GM06990 (cell line): Measurements from ENCODE around the gene MICAL2.

Source experiments
- DNase-seq: peaks from one replicate; pipeline ENCODE4 v3.0.0-alpha.2; 2011; ENCODE audit not compliant: insufficient read length; ENCODE audit errors: extremely low read depth
- H3K27me3 ChIP-seq: replicated peaks from 2 replicates; pipeline ENCODE4 v1.6.0; 2011; ENCODE audit warnings: low read length; ENCODE audit not compliant: control insufficient read depth, insufficient read depth
- H3K36me3 ChIP-seq: 2 replicates; pipeline ENCODE4 v1.5.1; 2011; ENCODE audit warnings: low read length; ENCODE audit not compliant: control insufficient read depth, insufficient read depth
- H3K4me3 ChIP-seq: replicated peaks from 2 replicates; pipeline ENCODE4 v1.5.1; 2011; ENCODE audit warnings: low read depth, mild to moderate bottlenecking, control low read depth, low read length
- CTCF ChIP-seq: IDR thresholded peaks from 2 replicates; pipeline ENCODE4 v1.5.1; 2011; ENCODE audit warnings: low read length, control low read depth, mild to moderate bottlenecking, inconsistent platforms; ENCODE audit not compliant: insufficient read depth, poor library complexity, severe bottlenecking

Gene MICAL2

GRCh38 chr11:12155696-12156095, 45.3 kb downstream of the MICAL2 start:
- no peak overlapping the region for H3K4me3 ChIP-seq
- no peak for TF ChIP-seq CTCF
- no peak for DNase-seq
- no peaks in the 10 kb centered on the region for H3K27me3 ChIP-seq
- H3K36me3 ChIP-seq: no peaks in the 10 kb centered on the region

DNA sequence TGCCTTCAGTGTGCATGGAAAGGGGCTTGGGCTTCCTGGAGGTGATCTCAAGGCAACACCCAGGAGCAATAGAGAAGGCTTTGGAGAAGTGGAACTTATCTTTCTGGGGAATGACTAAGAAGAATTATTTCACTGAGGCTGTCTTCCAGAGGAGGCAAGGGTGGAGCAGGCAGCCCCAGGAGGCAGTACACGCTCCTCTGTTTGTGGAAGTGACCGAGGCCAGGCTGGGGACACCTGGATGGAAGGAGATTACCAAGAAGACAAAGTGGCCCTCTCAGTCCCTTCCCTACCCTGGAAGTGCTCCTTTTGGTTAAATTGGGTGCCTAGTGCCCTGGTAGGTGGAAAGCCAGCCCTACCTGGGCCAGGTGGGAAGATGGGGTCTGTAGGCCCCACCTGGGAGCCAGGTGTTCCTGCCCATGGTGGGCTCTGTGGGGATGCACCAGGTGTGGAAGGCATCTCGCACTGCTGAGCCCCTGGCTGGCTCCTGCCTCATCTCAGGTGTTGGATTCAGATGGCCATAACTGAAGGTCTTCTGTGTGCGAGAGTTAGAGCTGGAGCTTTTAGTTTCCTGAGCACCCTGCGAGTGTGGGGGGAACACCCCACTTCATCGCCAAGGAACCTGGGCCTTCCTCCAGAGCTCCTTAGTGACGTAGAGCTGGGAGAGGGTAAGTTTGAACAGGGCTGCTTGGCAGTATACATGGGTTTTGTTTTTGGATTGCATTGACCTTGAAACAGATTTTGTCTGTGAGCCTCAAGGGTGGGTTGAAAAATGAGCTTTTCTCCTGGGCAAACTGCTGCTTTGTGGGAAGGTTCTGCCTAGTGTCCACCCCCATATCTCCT, 46.1 kb downstream of the MICAL2 start:
- Histone ChIP-seq H3K36me3 (no peaks in the 10 kb centered on the region), H3K27me3 (no peaks in the 10 kb centered on the region), H3K4me3 (no peak overlapping the region)
- DNase-seq: no peak
- TF ChIP-seq CTCF: no peak

DNA sequence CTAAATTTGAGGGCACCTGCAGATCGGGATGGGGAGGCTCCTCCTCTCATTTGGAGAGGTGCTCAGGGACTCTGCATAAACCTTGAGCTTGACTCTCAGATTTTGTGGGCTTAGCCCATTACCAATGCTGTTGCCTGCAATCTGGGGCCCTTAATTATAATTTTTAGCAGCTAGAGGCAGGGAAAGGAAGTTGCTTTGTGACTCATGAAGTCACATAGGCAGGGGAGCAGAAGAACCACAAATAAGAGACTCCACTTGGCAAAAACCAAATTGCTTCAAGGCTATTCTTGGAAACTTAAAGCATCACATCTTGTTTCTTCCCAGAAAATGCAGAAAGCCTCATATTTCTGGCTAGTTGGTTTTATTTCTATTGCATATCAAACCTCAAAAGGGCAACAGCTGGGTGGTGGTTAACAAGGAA, 46.9 kb downstream of the MICAL2 start:
- no peak for DNase-seq
- no peaks in the 10 kb centered on the region for H3K27me3 ChIP-seq
- TF ChIP-seq CTCF: no peak

DNA sequence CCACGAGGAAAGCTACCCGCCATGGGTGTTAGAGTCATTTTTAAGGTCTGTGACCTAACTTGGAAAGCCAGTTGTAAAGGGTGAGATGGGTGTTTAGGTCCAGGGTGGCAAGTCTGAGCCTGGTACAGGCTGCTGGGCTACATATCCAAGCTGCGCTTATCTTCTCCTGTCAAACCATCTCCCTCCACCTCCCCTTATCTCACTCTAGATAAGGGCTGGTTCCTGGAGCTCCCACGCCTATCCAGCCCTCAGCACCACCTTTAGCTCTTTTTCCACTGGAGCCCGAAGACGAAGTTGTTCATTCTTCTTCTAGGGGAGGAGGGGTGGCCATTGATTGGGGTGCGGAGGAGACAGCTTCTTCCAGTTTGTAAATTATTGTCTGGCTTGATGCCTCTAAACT, 48.5 kb downstream of the MICAL2 start:
- Histone ChIP-seq H3K27me3 (no peaks in the 10 kb centered on the region), H3K36me3 (no peaks in the 10 kb centered on the region), H3K4me3 (no peak overlapping the region)
- TF ChIP-seq CTCF: no peak
- no peak for DNase-seq

More for the DNA sequence above, 46.9 kb downstream of the MICAL2 start:
- no peak overlapping the region for H3K4me3 ChIP-seq
- H3K36me3 ChIP-seq: no peaks in the 10 kb centered on the region

DNA sequence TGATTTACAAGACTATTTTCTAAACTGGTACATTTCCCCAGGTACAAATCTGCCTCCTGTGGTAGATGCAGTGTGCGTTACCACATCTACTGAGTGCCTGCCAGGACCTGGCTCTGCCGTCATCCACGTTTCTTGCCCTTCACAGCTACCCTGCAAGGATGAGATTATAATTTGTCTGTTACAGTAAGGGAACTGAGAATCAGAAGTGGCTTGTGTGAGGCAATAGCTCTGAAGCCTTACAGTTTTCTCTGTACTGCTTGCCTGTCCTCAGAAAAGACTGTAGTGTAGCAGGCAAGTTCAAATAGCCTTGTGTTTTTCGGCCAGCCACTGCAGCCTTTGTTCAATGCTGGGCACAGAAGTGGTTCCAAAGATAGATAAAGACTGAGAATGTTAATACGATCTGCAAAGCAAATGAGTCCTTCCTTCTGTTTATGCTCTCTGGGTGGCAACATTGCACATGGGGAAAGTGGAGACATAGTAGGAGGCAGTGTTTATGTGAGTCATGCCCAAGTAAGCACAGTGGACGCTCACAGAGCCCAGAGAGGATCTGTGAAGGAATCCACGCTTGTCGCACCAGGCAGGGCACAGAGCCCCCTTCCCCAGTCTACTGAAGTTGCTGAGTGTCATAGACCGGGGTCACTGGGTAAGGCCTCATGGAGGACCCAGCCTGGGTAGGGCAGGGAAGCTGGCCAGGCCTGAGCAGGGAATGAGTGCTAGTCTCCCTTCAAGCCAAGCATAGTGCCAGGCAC, 49.1 kb downstream of the MICAL2 start:
- Histone ChIP-seq H3K4me3 (no peak overlapping the region), H3K27me3 (no peaks in the 10 kb centered on the region), H3K36me3 (no peaks in the 10 kb centered on the region)
- no peak for DNase-seq
- no peak for TF ChIP-seq CTCF
